HT-29 (cell line): ENCODE measurements around the gene UCK2. TPM values are rescaled to one million over a fixed set of nuclear protein-coding genes. Genes with fewer than 3 reads are reported as not detected.

Source experiments
- DNase-seq: peaks from one replicate; pipeline ENCODE4 v3.0.0-alpha.2; 2015; ENCODE audit warnings: low spot score
- total RNA-seq: library from RNA; depleted of rRNA; stranded (reverse); fragments of >200 nt; shearing (Covaris generic); gene quantifications from 2 replicates; pipeline ENCODE4 v1.2.3, GENCODE V29; 2014; rRNA removed

Gene UCK2
- total RNA-seq, 1 experiment from 2014 or later: 194 TPM

GRCh38 chr1:165936542-165936941 is 109.1 kb downstream of the UCK2 start:
- no peak for DNase-seq

- DNase-seq: no peak
Measured at GRCh38 chr1:165937829-165938228, 110.4 kb downstream of the UCK2 start.

- no peak for DNase-seq
Measured at GRCh38 chr1:165938844-165939243, 111.4 kb downstream of the UCK2 start.

GRCh38 chr1:165941531-165941930 is 114.1 kb downstream of the UCK2 start:
- DNase-seq: no peak

GRCh38 chr1:165942062-165942461 is 114.6 kb downstream of the UCK2 start:
- DNase-seq: no peak

- DNase-seq: peak; percentile 9
Measured at GRCh38 chr1:165942927-165943597, 115.6 kb downstream of the UCK2 start.

- DNase-seq: no peak
Measured at GRCh38 chr1:165945911-165946310, 118.5 kb downstream of the UCK2 start.

GRCh38 chr1:165947797-165948455 is 120.5 kb downstream of the UCK2 start:
- DNase-seq: no peak

- no peak for DNase-seq
Measured at GRCh38 chr1:165949335-165950130, 122.1 kb downstream of the UCK2 start.

GRCh38 chr1:165954940-165955339 is 127.5 kb downstream of the UCK2 start:
- DNase-seq: no peak

GRCh38 chr1:165958306-165958705 is 130.9 kb downstream of the UCK2 start:
- no peak for DNase-seq

GRCh38 chr1:165960136-165960535 is 132.7 kb downstream of the UCK2 start:
- DNase-seq: no peak

- DNase-seq: no peak
Measured at GRCh38 chr1:165960881-165961280, 133.5 kb downstream of the UCK2 start.

Other genes with a start within 250 kb of the UCK2 start
- 44.4 and 47.5 TPM in 2 replicates for gene MGST3, start 196.4 kb upstream of the UCK2 start, total RNA-seq
- gene ALDH9A1, start 129.1 kb upstream of the UCK2 start, total RNA-seq: 21.0 and 28.3 TPM in 2 replicates
- 37.2 and 37.4 TPM in 2 replicates for gene TMCO1, start 58.7 kb upstream of the UCK2 start, total RNA-seq